ENCODE data around the gene IL20RB. TPM values are rescaled to one million over a fixed set of nuclear protein-coding genes. Genes with fewer than 3 reads are reported as not detected.

The IL20RB gene
- total RNA-seq, 1 donor from 2014 or later: 0.98 TPM

GRCh38 chr3:137052298-137052697 lies 94.5 kb downstream of the IL20RB start:
- H3K4me3 Mint-ChIP-seq: no peak overlapping the region

More at GRCh38 chr3:137052298-137052697, 94.5 kb downstream of the IL20RB start:
- Mint-ChIP-seq H3K9me3 (no peaks in the 10 kb centered on the region), H3K36me3 (ENCODE audit: low read depth) (no peaks in the 10 kb centered on the region), H3K27me3 (peaks cover 7% of the 10 kb centered on the region), H3K27ac (no peak overlapping the region), H3K4me1 (no peaks in the 10 kb centered on the region)
- intact Hi-C loops (cut with micrococcal nuclease): no loop called here
- CTCF ChIA-PET: no interaction called here
- POLR2A ChIA-PET: no interaction called here
- TF ChIP-seq CTCF (IDR thresholded peaks at IDR 0.05): no peak
- no peak for ATAC-seq (ENCODE audit: low read depth)
- no peak for DNase-seq

Other genes starting within 250 kb of the IL20RB start
- 47.0 and 57.1 TPM in 2 replicates for gene STAG1, start 205.6 kb upstream of the IL20RB start, total RNA-seq
- gene SLC35G2, start 138.9 kb upstream of the IL20RB start, total RNA-seq: 4.2 and 4.3 TPM in 2 replicates
- 29.7 and 30.8 TPM in 2 replicates for gene NCK1, start 95.8 kb upstream of the IL20RB start, total RNA-seq